B cell (primary cell): ENCODE results near the gene CRIM1. TPM values are rescaled to one million over a fixed set of nuclear protein-coding genes. Genes with fewer than 3 reads are reported as not detected.

Source experiments
- ATAC-seq: fragments of 200-7000 bp; cut with Tn5 transposase; one replicate; pipeline ENCODE4 v1.10.0; 2021; ENCODE audit warnings: low read depth, mild to moderate bottlenecking, moderate number of reproducible peaks, moderate library complexity
- CTCF ChIA-PET: fragments of 350-600 bp; sonication (Branson Sonifier 250); formaldehyde crosslinking; loops from one replicate; lab custom pipeline; 2021; ENCODE audit warnings: antibody characterized with exemption, inconsistent platforms; lab: Charles Lee
- POLR2A ChIA-PET: fragments of 350-600 bp; sonication (Branson Sonifier 250); formaldehyde crosslinking; loops from one replicate; lab custom pipeline; 2021; ENCODE audit warnings: antibody characterized with exemption; lab: Charles Lee
- DNase-seq: peaks from one replicate; pipeline ENCODE4 v3.0.0; 2013
- H2AFZ ChIP-seq: 2 replicates; pipeline ENCODE4 v1.6.1; 2012; ENCODE audit warnings: mild to moderate bottlenecking, low read depth, low read length; ENCODE audit not compliant: insufficient read depth, poor library complexity, severe bottlenecking
- H3K27ac ChIP-seq, 2 donors: 1 replicate in 1 of 2; 2 replicates in 1 of 2; pipeline ENCODE4 v1.5.1; 2012 to 2013; ENCODE audit warnings: low read length in 2 of 2, mild to moderate bottlenecking in 2 of 2, moderate library complexity in 1 of 2
- H3K27me3 ChIP-seq, 4 experiments: fragments of 200-600 bp in 1 of 4; sonication (generic) in 1 of 4; replicated peaks in 1 of 4; 1 replicate in 2 of 4; 2 replicates in 2 of 4; pipeline versions ENCODE4 v1.6.1 to v1.7.0; 2013 to 2016; ENCODE audit warnings: low read length in 3 of 4, mild to moderate bottlenecking in 2 of 4, mixed read lengths in 1 of 4, moderate library complexity in 1 of 4; ENCODE audit not compliant: insufficient read depth in 4 of 4, control insufficient read depth in 3 of 4; ENCODE audit errors: control extremely low read depth in 1 of 4
- H3K36me3 ChIP-seq, 2 experiments: replicated peaks in 1 of 2; 1 replicate in 1 of 2; 2 replicates in 1 of 2; pipeline versions ENCODE4 v1.6.1 to v1.7.1; 2013; ENCODE audit warnings: low read length in 1 of 2; ENCODE audit not compliant: insufficient read depth in 2 of 2, control insufficient read depth in 1 of 2; ENCODE audit errors: control extremely low read depth in 1 of 2, extremely low read depth in 1 of 2
- H3K4me1 ChIP-seq, 2 donors: fragments of 200-600 bp in 1 of 2; sonication (generic) in 1 of 2; 1 replicate in 1 of 2; 2 replicates in 1 of 2; pipeline versions ENCODE4 v1.5.1 to v1.6.1; 2013 to 2017; ENCODE audit warnings: low read length in 2 of 2; ENCODE audit not compliant: control insufficient read depth in 2 of 2, insufficient read depth in 2 of 2
- H3K4me2 ChIP-seq: replicated peaks from 2 replicates; pipeline ENCODE3; 2012; ENCODE audit warnings: mild to moderate bottlenecking, low read depth, low read length; ENCODE audit not compliant: poor library complexity, severe bottlenecking
- H3K4me3 ChIP-seq, 5 experiments: fragments of 200-600 bp in 1 of 5; sonication (generic) in 1 of 5; 1 replicate in 3 of 5; 2 replicates in 2 of 5; pipeline versions ENCODE4 v1.5.1 to v1.7.0; 2011 to 2016; ENCODE audit warnings: low read length in 4 of 5, mild to moderate bottlenecking in 4 of 5, low read depth in 2 of 5, control low read depth in 1 of 5, moderate library complexity in 1 of 5; ENCODE audit not compliant: insufficient read depth in 1 of 5; ENCODE audit errors: control extremely low read depth in 1 of 5, extremely low read depth in 1 of 5
- H3K79me2 ChIP-seq: fragments of 200-600 bp; sonication (generic); one replicate; pipeline ENCODE4 v1.6.0; 2016; ENCODE audit warnings: low read length; ENCODE audit not compliant: control insufficient read depth, insufficient read depth
- H3K9ac ChIP-seq: fragments of 200-600 bp; sonication (generic); 2 replicates; pipeline ENCODE4 v1.6.1; 2017; ENCODE audit warnings: mild to moderate bottlenecking, low read length, moderate library complexity
- H3K9me3 ChIP-seq, 3 donors: one replicate each; pipeline versions ENCODE4 v1.6.1 to v1.7.1; 2013; ENCODE audit warnings: low read length in 2 of 3; ENCODE audit not compliant: control insufficient read depth in 2 of 3, insufficient read depth in 1 of 3; ENCODE audit errors: control extremely low read depth in 1 of 3
- H4K20me1 ChIP-seq: 2 replicates; pipeline ENCODE4 v1.6.0; 2012; ENCODE audit warnings: mild to moderate bottlenecking, low read length; ENCODE audit not compliant: insufficient read depth, control insufficient read depth, poor library complexity, severe bottlenecking
- H3K27ac Mint-ChIP-seq: one replicate; pipeline ENCODE4 v1.8.0; 2021; ENCODE audit warnings: mixed read lengths
- H3K27me3 Mint-ChIP-seq: one replicate; pipeline ENCODE4 v1.8.0; 2021; ENCODE audit warnings: mixed read lengths
- H3K4me1 Mint-ChIP-seq: one replicate; pipeline ENCODE4 v1.8.0; 2021; ENCODE audit warnings: mixed read lengths
- H3K4me3 Mint-ChIP-seq: one replicate; pipeline ENCODE4 v1.8.0; 2021; ENCODE audit warnings: mixed read lengths
- H3K9me3 Mint-ChIP-seq: one replicate; pipeline ENCODE4 v1.8.0; 2022; ENCODE audit warnings: mixed read lengths; ENCODE audit not compliant: insufficient read depth
- CTCF ChIP-seq: fragments of 200-600 bp; IDR thresholded peaks from one replicate; pipeline ENCODE4 v1.8.0; 2022; ENCODE audit warnings: antibody characterized with exemption, mild to moderate bottlenecking
- EZH2 ChIP-seq: IDR thresholded peaks from 2 replicates; pipeline ENCODE4 v1.6.1; 2012; ENCODE audit warnings: borderline replicate concordance, low read depth, mild to moderate bottlenecking, moderate library complexity, low read length; ENCODE audit not compliant: insufficient read depth, poor library complexity, severe bottlenecking
- WGBS: methylation state at CpG from one replicate; pipeline ENCODE4 v1.1.5; 2013; ENCODE audit warnings: missing lambda C conversion rate; ENCODE audit not compliant: insufficient coverage; 5-methylcytosine and 5-hydroxymethylcytosine counted together
- intact Hi-C: fragments of 100-400 bp; cut with micrococcal nuclease; formaldehyde crosslinking; loops from one replicate; pipeline ENCODE4 v1.10.0; 2022
- polyA plus RNA-seq: library from polyadenylated mRNA; depleted of rRNA; stranded (reverse); fragments of >200 nt; gene quantifications from 2 replicates; pipeline ENCODE4 v1.2.3, GENCODE V29; 2012
- total RNA-seq, 2 donors: library from RNA; stranded (reverse); fragments of 120-200 nt in 1 of 2; gene quantifications; 1 replicate in 1 of 2; 2 replicates in 1 of 2; pipeline versions ENCODE4 v1.2.3 to v1.2.4, GENCODE V29; 2013 to 2022

CRIM1 gene
- total and polyA plus RNA-seq, 2 donors (not counting 1 experiment from before 2014, with no cell fraction given) = 1.3 to 5.0 TPM

GRCh38 chr2:36577884-36578283, 222.3 kb downstream of the CRIM1 start:
- intact Hi-C loops = no loop called here
- Histone ChIP-seq H3K36me3 (peaks cover 2 to 75% of the 10 kb centered on the region in 2 experiments), H3K4me1 (no peaks in the 10 kb centered on the region), H4K20me1 (no peaks in the 10 kb centered on the region), H3K4me2 (no peak overlapping the region), H3K9me3 (no peaks in the 10 kb centered on the region), H3K27me3 (no peaks in the 10 kb centered on the region), H2AFZ (no peak overlapping the region), H3K79me2 (no peaks in the 10 kb centered on the region), H3K27ac (no peak overlapping the region), H3K4me3 (no peak overlapping the region), H3K9ac (no peak overlapping the region)
- H3K4me3 Mint-ChIP-seq = no peak overlapping the region
- H3K27ac Mint-ChIP-seq = no peak overlapping the region
- no peaks in the 10 kb centered on the region for H3K9me3 Mint-ChIP-seq
- DNase-seq (no peak), ATAC-seq (no peak)
- ChIA-PET POLR2A (no interaction called here), CTCF (no interaction called here)
- WGBS = 100% methylated on average over 1 of the region's 2 CpGs
- TF ChIP-seq EZH2 = no peak
- no peak for TF ChIP-seq CTCF
- H3K27me3 Mint-ChIP-seq = no peaks in the 10 kb centered on the region
- no peaks in the 10 kb centered on the region for H3K4me1 Mint-ChIP-seq

DNA sequence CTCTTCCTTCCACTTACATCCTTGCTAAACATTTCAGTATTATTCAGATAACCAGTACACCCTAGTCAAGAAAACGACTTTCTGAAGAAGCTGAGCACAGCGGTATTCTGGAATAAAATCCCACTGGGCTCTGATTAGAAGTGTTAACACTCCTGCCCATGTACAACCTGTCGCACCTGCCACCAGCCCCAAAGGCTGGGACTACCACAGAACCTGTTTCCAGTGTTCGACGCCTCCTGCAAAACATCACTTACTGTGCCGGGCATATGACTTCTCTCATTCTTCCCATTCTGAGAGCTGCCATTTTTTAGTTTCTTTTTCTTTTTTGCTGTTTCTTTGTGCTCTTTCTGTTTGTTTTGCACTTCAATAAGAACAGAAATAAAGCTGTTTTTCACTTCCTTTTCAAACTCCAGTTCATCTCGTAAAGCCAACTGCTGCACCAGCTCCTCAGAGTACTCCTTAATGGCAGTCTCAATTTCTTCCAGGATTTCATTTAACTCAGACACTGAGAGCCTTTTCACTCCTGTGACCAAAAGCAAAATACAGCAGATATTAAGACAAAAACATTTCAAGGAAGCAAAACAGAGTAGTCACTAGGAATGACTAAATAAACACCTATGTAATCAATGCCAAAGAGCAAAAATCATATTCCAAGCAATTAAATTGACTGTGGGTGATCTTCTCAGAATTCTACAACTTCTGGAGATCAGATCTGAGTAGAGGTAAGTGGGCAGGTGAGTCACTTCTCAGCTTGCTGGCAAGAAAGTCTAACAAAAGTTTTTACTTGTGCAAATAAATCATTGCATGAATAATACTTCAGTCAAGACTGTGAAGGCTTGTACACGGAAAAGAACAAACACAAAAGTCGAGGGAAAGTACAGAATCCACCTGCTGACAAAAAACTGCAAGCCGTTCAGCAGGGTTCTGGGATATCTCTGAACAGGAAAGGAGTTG, 223.0 kb downstream of the CRIM1 start:
- Histone ChIP-seq H3K79me2 (no peaks in the 10 kb centered on the region), H3K27me3 (no peaks in the 10 kb centered on the region), H3K9ac (no peak overlapping the region), H2AFZ (no peak overlapping the region), H3K9me3 (no peaks in the 10 kb centered on the region), H3K4me1 (no peaks in the 10 kb centered on the region), H4K20me1 (no peaks in the 10 kb centered on the region), H3K36me3 (peaks cover 4 to 76% of the 10 kb centered on the region in 2 experiments), H3K4me3 (no peak overlapping the region), H3K4me2 (no peak overlapping the region), H3K27ac (no peak overlapping the region)
- intact Hi-C loops = no loop called here
- DNase-seq (no peak), ATAC-seq (no peak)
- Mint-ChIP-seq H3K4me3 (no peak overlapping the region), H3K4me1 (no peaks in the 10 kb centered on the region), H3K27me3 (no peaks in the 10 kb centered on the region), H3K27ac (no peak overlapping the region), H3K9me3 (no peaks in the 10 kb centered on the region)
- CTCF ChIA-PET = no interaction called here
- POLR2A ChIA-PET = no interaction called here
- 80% methylated on average over 4 of the region's 10 CpGs for WGBS
- no peak for TF ChIP-seq EZH2
- TF ChIP-seq CTCF = no peak
